Activated CD8-positive, alpha-beta memory T cell treated with anti-CD3 and anti-CD28 coated beads, Interleukin-2, amount 50 U/mL, for 4 hours (primary cell): Measurements from ENCODE around the gene PHACTR2.

Experiments used
- DNase-seq: peaks from one replicate; pipeline ENCODE4 v3.0.0-alpha.2; 2020

Gene PHACTR2

DNA sequence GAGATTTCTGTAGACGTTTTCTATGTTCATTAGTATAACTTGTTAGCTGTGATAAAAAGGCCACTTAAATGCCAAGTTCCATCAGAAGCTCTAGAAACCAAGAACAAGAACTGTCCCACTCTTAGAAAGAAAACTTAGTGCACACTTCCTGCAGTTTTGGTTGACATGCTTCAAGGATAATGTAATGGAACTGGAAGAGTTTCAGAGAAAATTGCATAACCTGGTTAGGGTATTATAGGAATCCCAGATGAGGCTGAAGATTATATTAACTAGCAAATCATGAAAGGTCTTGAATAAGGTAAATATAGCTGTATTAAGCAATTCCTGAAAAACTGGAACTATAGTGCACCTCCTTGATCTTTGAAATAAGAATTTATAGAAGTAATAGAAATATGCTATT, 1.8 kb upstream of the PHACTR2 start:
- DNase-seq: no peak

DNA sequence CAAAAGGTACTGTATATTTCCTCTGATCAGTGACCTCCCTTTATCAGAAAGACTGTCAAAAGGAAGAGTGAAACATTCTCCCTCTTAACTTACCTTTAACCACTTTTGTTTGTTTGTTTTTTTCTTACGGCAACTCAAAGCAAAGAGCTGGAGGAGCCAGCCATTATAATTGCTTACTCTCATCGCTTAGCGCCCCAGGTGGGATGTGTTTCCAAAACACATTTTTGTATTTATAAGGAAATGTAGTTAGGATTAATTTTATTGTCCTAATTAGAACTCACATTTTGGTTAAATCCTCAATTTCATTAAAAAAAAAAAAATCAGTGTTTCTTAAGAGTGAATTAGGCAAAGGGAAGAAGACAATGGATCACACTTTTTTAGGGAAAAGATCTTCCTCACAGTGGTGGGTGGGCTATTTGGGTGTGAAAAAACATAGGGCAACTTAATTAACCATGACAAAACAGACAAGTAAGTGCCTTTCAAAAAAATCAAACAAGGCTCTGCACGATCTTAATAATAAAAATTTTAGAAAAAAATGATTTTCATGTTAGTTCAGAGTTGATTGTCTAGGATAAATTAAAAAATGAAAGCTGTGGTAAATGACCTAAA, 1.2 kb upstream of the PHACTR2 start:
- DNase-seq: no peak

DNA sequence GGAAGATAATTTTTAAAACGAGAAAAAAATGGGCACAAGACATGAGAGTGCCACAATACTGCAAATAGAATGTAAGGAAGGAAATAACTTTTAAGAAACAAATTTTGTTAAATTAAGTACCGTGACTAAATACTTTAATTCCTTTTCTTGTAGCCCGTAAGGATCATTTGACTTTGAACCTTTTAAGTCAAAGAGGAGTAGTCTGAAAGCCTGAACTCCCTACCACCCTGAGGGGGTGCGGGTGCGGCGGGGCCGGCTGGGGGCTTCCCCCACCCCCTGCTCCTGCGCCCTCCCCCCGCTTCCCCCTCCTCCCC, 231 bp upstream of the PHACTR2 start:
- no peak for DNase-seq

- DNase-seq: no peak
These were observed 1.3 kb downstream of the PHACTR2 start for GRCh38 chr6:143679041-143679440.

DNA sequence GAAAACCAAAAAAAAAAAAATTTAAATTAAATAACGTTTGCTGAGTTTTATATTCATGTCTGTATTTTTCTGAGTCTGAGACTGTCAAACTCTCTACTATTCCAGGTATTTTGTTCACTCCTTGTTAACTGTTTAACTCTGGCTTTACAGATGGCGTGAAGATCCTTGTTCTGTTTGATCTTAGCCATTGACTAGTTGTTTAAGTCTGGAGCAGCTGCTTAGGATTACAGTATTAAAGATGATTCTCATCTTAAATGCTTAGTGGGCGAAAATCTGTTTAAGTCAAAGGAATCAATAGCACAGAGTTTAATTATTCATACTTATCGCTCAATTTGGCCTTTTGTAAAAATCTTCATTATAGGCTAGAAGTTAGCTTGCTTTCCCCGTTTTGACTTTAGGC, 2.4 kb downstream of the PHACTR2 start:
- DNase-seq: no peak

- no peak for DNase-seq
These were observed 5.0 kb downstream of the PHACTR2 start for GRCh38 chr6:143682805-143683204.

GRCh38 chr6:143684486-143684885, 6.7 kb downstream of the PHACTR2 start:
- no peak for DNase-seq

- DNase-seq: no peak
These were observed 7.9 kb downstream of the PHACTR2 start for GRCh38 chr6:143685653-143686052.

DNA sequence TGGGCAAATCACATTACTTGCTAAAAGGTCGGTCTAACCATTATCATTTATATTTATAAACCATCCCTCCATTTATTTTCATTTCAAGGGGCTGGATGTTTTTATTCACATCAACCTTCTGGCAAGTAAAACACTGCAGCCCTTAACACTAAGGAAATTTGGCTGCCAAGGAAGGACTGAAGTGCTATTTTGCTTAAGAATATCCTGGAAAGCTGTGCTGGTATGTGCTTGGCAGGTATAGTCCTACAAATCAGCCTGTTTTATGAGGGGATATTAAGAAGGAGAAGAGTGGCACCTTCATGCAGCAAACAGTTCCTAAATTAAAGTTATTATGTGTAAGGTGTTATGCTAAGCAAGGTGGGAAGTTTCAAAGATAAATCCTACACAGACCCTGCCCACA, 9.8 kb downstream of the PHACTR2 start:
- no peak for DNase-seq

DNA sequence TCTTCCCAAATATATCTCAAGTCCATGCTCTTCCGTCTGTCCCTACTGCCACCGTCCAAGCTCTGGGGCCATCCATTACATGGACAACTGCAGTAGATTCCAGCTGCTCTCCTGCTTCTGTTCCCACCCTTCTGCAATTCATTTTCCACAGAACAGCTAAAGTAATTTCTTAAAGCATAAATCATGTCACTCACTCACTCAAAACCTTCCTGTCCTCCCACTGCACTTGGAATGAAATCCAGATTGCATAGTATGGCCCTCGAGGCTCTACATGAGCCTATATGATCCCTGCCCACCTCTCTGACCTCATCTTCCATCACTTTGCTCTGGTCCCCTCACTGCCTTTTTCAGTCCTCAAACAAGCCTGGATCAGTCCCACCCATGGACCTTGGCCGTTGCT, 10.9 kb downstream of the PHACTR2 start:
- DNase-seq: no peak

DNA sequence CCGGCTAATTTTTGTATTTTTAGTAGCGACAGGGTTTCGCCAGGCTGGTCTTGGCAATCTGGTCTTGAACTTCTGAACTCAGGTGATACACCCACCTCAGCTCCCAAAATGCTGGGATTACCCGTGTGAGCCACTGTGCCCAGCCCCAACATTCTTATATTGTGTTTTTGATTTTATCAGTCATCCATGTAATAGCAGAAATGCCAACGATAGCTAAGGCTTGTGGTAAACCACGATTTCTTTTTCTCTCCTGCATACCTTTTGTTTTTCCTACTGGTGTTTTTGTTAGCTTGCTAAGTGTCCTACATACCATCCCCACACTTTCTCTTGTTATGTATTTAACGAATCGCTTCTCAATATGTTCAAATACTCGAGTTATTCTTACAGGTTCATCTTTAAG, 12.1 kb downstream of the PHACTR2 start:
- no peak for DNase-seq

DNA sequence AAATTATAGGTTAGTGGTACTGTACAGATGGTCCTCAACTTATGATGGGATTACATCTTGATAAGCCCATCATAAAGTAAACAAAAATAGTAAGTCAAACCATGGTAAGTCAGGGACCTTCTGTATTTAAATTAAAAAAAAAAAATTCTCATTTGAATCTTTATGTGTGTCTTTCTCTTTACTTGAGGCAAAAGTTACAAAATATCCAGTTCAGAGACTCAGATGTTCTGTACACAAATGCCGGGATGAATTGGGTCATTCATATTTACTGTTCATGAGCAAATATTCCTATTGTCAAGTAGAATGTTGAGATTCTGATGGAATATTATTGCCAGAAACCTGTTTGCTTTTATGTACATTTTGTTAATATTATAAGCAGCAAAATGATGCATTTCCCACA, 13.4 kb downstream of the PHACTR2 start:
- no peak for DNase-seq

DNA sequence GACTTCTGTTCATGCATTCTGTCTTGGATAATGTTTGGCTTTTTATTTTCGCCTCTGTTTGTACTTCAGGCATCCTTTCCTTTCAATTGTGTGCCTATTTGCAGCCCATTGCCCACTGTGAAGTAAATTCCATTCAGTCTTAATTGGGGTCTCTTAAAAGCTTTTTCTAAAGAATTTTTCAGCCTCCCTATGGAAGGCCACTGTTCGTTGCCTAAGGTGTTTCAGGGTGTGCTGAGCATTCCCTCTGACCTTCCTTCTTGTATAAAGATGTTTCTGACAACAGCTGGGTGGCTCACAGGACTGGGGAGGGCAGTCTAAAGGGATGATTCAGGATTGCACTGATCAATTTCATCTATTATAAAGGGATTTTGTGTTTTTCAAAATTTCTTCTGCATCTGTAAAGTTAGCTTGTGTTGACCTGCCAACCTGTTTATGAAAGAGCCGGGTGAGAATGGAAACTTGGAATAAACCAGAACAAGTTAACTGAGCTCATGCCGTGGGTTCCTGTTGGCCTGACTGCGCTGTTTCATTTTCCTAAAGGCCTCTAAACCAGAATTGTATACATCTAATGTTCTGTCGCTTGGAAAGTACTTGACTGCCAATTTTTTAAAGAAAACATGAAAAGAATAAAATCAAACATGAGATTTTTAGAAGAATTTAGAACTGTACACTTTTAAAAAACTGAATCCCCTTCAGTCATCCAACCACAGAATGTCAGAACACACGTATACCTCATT, 14.3 kb downstream of the PHACTR2 start:
- no peak for DNase-seq

DNA sequence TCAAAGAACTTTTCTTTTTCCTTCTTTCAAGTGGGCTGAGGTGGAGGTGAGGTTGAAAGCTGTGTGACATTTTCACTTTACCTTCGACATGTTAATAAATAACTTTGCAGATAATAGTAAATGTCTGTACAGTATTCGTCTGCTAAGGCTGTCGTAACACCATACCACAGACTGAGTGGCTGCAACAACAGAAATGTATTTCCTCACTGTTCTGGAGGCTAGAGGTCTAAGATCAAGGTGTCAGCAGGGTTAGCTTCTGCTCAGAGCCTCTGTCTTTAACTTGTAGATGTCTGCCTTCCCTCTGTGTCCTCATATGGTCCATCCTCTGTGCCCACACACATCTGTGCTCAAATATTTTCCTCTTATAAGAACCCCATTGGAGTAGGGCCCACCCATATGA, 14.9 kb downstream of the PHACTR2 start:
- DNase-seq: no peak

DNA sequence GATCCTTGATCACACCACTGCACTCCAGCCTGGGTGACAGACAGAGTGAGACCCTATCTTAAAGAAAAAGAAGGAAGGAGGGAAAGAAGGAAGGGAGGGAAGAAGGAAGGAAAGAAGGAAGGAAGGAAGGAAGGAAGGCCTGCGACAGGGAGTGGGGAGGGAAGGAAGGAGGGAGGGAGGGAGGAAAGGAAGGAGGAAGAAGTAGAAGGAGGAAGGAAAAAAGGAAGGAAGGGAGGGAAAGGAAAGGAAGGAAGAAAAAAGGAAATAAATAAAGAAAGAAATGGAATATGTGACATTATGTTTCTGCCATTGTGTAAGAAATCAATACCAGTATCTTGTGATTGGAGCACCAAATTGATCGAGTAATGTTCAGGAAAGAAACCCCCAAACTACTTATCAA, 16.2 kb downstream of the PHACTR2 start:
- no peak for DNase-seq

GRCh38 chr6:143694560-143694959, 16.8 kb downstream of the PHACTR2 start:
- no peak for DNase-seq

DNA sequence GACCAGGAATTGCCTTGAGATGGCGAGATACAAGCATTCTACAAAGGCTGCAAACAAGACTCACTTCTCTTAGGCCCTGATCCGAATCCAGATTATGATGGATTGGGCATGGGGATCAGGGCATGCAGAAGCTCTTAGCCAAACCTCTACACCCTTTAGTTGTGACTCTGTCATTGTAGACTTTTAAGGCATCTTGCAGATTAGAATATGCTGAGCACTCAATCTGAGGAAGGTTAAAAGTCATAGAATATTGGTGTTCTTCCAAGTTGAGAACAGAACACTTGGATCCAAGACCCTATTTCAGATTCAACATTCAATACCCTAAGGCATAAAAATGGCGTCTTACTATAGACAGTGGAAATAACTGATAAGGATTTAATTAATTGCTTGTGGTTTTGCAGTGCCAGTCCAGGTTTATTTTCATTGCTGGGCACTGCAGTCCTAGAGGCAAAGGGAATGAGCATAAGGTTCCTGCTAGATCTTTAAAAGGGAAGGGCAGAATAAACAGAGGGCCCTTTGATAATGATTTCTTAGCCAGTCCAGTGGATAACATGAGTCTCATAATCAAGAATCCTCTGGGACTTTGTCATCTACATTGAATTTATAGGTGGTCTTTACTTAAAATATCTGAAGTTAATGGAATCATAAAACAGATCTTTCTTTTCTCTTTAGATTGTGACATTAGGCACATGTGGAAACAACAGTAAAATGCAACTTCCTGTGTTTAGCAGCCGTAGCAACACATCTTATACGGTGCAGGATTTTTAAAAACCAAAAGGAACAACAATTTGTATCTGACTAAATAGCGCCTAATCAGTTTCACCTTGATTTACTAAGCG, 17.6 kb downstream of the PHACTR2 start:
- no peak for DNase-seq

- DNase-seq: no peak
These were observed 18.4 kb downstream of the PHACTR2 start for GRCh38 chr6:143695969-143696663.

GRCh38 chr6:143696664-143697000, 18.9 kb downstream of the PHACTR2 start:
- no peak for DNase-seq

DNA sequence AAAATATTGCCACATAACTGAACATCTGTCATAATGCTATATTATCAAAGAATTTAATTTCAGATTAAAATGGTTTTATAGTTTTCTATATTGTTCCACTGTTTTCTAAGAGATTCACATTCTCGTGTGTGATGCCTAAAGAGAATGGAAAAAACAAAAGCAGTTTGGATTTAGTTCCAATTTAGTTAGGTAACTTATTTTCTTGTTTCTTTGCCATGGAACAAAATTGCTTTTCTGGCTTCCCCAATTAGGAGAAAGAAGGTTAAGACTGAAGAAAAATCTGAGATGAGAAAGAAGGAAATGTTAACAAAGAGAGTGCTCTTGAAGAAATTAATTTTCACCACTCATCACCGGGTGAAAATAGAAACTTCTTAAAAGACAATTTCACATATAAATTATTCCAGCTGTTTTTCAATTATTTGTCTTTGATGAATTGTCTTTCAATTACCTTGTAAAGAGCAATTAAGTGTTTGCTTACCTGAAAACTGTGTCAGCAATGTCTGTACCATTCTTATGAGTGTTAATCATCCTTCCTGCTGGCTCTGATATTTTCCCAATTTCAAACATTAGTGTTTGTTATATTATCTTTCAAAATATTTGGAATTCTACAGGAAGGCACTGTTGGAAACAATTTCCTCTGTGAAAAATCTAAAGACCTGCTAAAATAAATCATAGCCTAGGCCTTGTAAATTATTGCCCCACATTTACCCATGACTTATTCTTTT, 19.5 kb downstream of the PHACTR2 start:
- no peak for DNase-seq

DNA sequence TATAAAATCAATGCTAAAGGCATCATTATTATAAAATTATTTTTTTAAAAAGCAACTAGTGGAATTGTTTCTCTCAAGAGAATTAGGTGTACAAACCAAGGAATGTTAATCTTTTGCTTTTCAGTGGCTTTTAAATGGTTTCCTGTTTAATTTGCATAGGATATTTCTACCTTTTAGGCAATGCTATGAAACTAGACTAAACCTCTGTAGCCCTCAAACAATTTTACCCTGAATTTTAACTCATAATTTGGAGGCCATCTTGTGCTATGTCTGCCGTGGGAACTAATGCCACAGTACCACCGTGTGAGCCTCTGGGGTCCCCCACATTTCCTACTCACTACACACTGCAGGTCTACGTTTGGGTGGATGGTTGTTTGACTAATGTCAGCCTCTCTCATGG, 20.6 kb downstream of the PHACTR2 start:
- DNase-seq: no peak

DNA sequence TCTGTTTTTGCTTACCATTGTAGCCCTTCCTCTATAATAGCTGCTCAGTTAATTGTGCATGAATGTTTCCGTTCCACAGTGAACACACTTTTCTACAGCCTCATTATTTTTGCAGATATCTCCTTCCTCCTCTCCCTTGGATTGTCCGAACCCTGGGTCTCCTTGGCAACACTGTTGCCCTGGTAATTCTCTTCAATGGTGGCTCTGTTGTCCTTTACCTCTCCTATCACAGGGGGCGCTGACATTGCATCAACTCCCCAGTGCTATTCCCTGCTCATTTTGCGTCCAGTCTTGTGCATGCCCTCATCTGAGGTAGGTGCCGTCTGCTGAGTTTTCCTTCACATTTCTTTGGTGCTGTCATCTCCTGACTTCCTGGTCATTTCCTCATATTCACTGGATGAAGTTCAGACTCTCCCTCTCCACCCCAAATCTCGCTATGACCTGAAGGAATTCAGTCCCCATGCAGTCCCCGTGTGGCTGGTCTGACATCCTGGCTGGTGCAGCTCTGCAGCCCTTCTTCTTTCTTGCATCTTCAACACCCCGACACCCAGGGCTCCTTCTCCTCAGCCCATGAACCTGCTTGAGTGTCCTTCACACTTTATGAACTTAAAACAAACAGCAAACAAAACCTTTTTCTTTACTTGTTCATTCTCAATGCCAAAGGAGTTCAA, 21.1 kb downstream of the PHACTR2 start:
- no peak for DNase-seq

DNA sequence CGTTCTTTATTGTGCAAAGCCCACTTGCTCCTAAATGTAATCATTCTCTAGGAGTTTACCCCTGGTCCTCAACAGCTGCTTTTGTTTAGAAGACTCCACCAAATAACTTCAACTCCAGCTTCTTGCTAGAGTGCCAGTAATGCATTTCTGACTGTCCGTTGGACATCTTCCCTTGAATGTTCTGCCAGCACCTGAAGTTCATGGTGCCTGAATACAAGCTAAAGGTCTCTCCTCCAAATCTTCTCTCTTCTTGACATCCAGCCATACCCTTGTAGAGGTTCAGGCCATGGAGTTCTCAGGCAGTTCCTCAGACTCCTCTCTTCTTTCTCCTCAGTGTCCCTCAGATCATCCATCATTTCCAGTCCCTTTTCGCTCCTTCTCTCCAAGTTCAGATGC, 21.7 kb downstream of the PHACTR2 start:
- DNase-seq: no peak
